ENCODE data around the gene CFAP161. TPM values are rescaled to one million over a fixed set of nuclear protein-coding genes. Genes with fewer than 3 reads are reported as not detected.

Gene CFAP161
- polyA plus RNA-seq, 3 donors, result not detected

- H3K27me3 Mint-ChIP-seq (ENCODE audit: low read depth in 3 of 3), result peaks cover 1 to 15% (median 10%) of the 10 kb centered on the region in 3 donors
- DNase-seq, result no peak
- Histone ChIP-seq H3K79me2 (ENCODE audit: insufficient read depth, low read length) (no peaks in the 10 kb centered on the region), H3K36me3 (replicated peaks in 1 of 2; ENCODE audit: control insufficient read depth in 1 of 2, insufficient read depth in 2 of 2, low read length in 2 of 2) (no peaks in the 10 kb centered on the region), H3K27me3 (ENCODE audit: control insufficient read depth in 2 of 2, insufficient read depth in 2 of 2, low read length in 2 of 2) (peaks cover 2 to 4% of the 10 kb centered on the region in 2 donors), H3K4me3 (replicated peaks in 1 of 3; ENCODE audit: low read depth in 2 of 3, low read length in 3 of 3) (no peak overlapping the region), H4K20me1 (ENCODE audit: insufficient read depth, low read length) (no peaks in the 10 kb centered on the region), H3K9ac (ENCODE audit: insufficient read depth, low read length, poor library complexity, severe bottlenecking) (no peak overlapping the region), H2AFZ (ENCODE audit: insufficient read depth, low read depth, low read length, poor library complexity, severe bottlenecking) (no peak overlapping the region), H3K27ac (ENCODE audit: low read depth in 1 of 2, low read length in 2 of 2) (no peak overlapping the region), H3K4me2 (replicated peaks; ENCODE audit: extremely low read depth, low read length, poor library complexity, severe bottlenecking) (no peak overlapping the region), H3K9me3 (replicated peaks in 1 of 2; ENCODE audit: control insufficient read depth in 1 of 2, insufficient read depth in 1 of 2, low read length in 2 of 2) (no peaks in the 10 kb centered on the region), H3K4me1 (ENCODE audit: control insufficient read depth in 1 of 2, insufficient read depth in 2 of 2, low read length in 2 of 2) (peaks cover 16 to 19% of the 10 kb centered on the region in 2 donors)
- H3K9me3 Mint-ChIP-seq, result no peaks in the 10 kb centered on the region
- H3K4me3 Mint-ChIP-seq, result no peak overlapping the region
- H3K4me1 Mint-ChIP-seq, result peaks cover 25% of the 10 kb centered on the region
- whole genome bisulfite sequencing (ENCODE audit: insufficient coverage), result 88% methylated on average over 8 of the region's 10 CpGs
- TF ChIP-seq, protein P1, sequence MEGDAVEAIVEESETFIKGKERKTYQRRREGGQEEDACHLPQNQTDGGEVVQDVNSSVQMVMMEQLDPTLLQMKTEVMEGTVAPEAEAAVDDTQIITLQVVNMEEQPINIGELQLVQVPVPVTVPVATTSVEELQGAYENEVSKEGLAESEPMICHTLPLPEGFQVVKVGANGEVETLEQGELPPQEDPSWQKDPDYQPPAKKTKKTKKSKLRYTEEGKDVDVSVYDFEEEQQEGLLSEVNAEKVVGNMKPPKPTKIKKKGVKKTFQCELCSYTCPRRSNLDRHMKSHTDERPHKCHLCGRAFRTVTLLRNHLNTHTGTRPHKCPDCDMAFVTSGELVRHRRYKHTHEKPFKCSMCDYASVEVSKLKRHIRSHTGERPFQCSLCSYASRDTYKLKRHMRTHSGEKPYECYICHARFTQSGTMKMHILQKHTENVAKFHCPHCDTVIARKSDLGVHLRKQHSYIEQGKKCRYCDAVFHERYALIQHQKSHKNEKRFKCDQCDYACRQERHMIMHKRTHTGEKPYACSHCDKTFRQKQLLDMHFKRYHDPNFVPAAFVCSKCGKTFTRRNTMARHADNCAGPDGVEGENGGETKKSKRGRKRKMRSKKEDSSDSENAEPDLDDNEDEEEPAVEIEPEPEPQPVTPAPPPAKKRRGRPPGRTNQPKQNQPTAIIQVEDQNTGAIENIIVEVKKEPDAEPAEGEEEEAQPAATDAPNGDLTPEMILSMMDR (IDR thresholded peaks at IDR 0.05), result no peak
- intact Hi-C loops (cut with micrococcal nuclease), result no loop called here
- H3K27ac Mint-ChIP-seq, result peak overlapping the region in 1 of 7 donors; percentile 43
- no peaks in the 10 kb centered on the region for H3K36me3 Mint-ChIP-seq
Observed at GRCh38 chr15:81097116-81097889, 36.8 kb upstream of the CFAP161 start.

GRCh38 chr15:81097890-81098280 is 36.2 kb upstream of the CFAP161 start:
- no peaks in the 10 kb centered on the region for H4K20me1 ChIP-seq (ENCODE audit: insufficient read depth, low read length)
- no peak overlapping the region for H3K4me3 ChIP-seq (replicated peaks in 1 of 3; ENCODE audit: low read depth in 2 of 3, low read length in 3 of 3)
- H3K36me3 ChIP-seq (replicated peaks in 1 of 2; ENCODE audit: control insufficient read depth in 1 of 2, insufficient read depth in 2 of 2, low read length in 2 of 2), result no peaks in the 10 kb centered on the region
- no peak overlapping the region for H2AFZ ChIP-seq (ENCODE audit: insufficient read depth, low read depth, low read length, poor library complexity, severe bottlenecking)
- intact Hi-C loops (cut with micrococcal nuclease), result no loop called here
- TF ChIP-seq, protein P1 (IDR thresholded peaks at IDR 0.05), result no peak
- DNase-seq, result no peak
- H3K9ac ChIP-seq (ENCODE audit: insufficient read depth, low read length, poor library complexity, severe bottlenecking), result no peak overlapping the region
- peaks cover 13 to 14% of the 10 kb centered on the region in 2 donors for H3K4me1 ChIP-seq (ENCODE audit: control insufficient read depth in 1 of 2, insufficient read depth in 2 of 2, low read length in 2 of 2)
- H3K36me3 Mint-ChIP-seq, result no peaks in the 10 kb centered on the region
- no peak overlapping the region for H3K27ac ChIP-seq (ENCODE audit: low read depth in 1 of 2, low read length in 2 of 2)
- no peaks in the 10 kb centered on the region for H3K79me2 ChIP-seq (ENCODE audit: insufficient read depth, low read length)
- H3K4me3 Mint-ChIP-seq, result no peak overlapping the region
- H3K9me3 Mint-ChIP-seq, result no peaks in the 10 kb centered on the region
- H3K27me3 ChIP-seq (ENCODE audit: control insufficient read depth in 2 of 2, insufficient read depth in 2 of 2, low read length in 2 of 2), result peaks cover 0 to 2% of the 10 kb centered on the region in 2 donors
- H3K27ac Mint-ChIP-seq, result peak overlapping the region in 1 of 7 donors; percentile 20
- no peak overlapping the region for H3K4me2 ChIP-seq (replicated peaks; ENCODE audit: extremely low read depth, low read length, poor library complexity, severe bottlenecking)
- peaks cover 21% of the 10 kb centered on the region for H3K4me1 Mint-ChIP-seq
- 98% methylated on average over 5 of the region's 5 CpGs for WGBS (ENCODE audit: insufficient coverage)
- peaks cover 0 to 15% (median 10%) of the 10 kb centered on the region in 3 donors for H3K27me3 Mint-ChIP-seq (ENCODE audit: low read depth in 3 of 3)
- H3K9me3 ChIP-seq (replicated peaks in 1 of 2; ENCODE audit: control insufficient read depth in 1 of 2, insufficient read depth in 1 of 2, low read length in 2 of 2), result no peaks in the 10 kb centered on the region
